GM19193 (cell line): ENCODE data around the gene OGDH.

Experiments used
- POLR2A ChIP-seq: IDR thresholded peaks from 4 replicates; pipeline ENCODE4 v1.6.1; 2011; ENCODE audit not compliant: insufficient read depth, insufficient read length; ENCODE audit errors: extremely low read depth

The OGDH gene

GRCh38 chr7:44639671-44640321, 33.4 kb downstream of the OGDH start:
- TF ChIP-seq POLR2A = no peak

GRCh38 chr7:44643206-44643605, 36.8 kb downstream of the OGDH start:
- no peak for TF ChIP-seq POLR2A

GRCh38 chr7:44645254-44645653, 38.8 kb downstream of the OGDH start:
- TF ChIP-seq POLR2A = no peak

- no peak for TF ChIP-seq POLR2A
Observed at GRCh38 chr7:44645696-44646095, 39.3 kb downstream of the OGDH start.

GRCh38 chr7:44646176-44646920, 39.9 kb downstream of the OGDH start:
- TF ChIP-seq POLR2A = no peak

- TF ChIP-seq POLR2A = no peak
Observed at GRCh38 chr7:44646921-44647636, 40.7 kb downstream of the OGDH start.

GRCh38 chr7:44647981-44648714, 41.7 kb downstream of the OGDH start:
- TF ChIP-seq POLR2A = no peak

- no peak for TF ChIP-seq POLR2A
Observed at GRCh38 chr7:44650242-44650641, 43.8 kb downstream of the OGDH start.

GRCh38 chr7:44650772-44651171, 44.3 kb downstream of the OGDH start:
- TF ChIP-seq POLR2A = no peak

GRCh38 chr7:44652535-44652934, 46.1 kb downstream of the OGDH start:
- TF ChIP-seq POLR2A = no peak

- no peak for TF ChIP-seq POLR2A
Observed at GRCh38 chr7:44654255-44654796, 47.9 kb downstream of the OGDH start.

GRCh38 chr7:44655341-44655740, 48.9 kb downstream of the OGDH start:
- TF ChIP-seq POLR2A = no peak

- no peak for TF ChIP-seq POLR2A
Observed at GRCh38 chr7:44658979-44659378, 52.6 kb downstream of the OGDH start.

GRCh38 chr7:44661233-44661632, 54.8 kb downstream of the OGDH start:
- no peak for TF ChIP-seq POLR2A
